ENCODE results near the gene RNU6-9.

RNU6-9 gene

GRCh38 chr19:920051-920864 lies 27.0 kb downstream of the RNU6-9 start (continued):
- TF ChIP-seq CTCF (tag by site-specific recombination; IDR thresholded peaks at IDR 0.05): peak; percentile 40
- TF ChIP-seq ZNF394 (tag by site-specific recombination; IDR thresholded peaks at IDR 0.05; ENCODE audit: borderline replicate concordance): peak; percentile 74
- no peak for TF ChIP-seq ZNF19 (tag by site-specific recombination; IDR thresholded peaks at IDR 0.05; ENCODE audit: low read depth)
- peak; percentile 66 for TF ChIP-seq PATZ1 (tag by site-specific recombination; IDR thresholded peaks at IDR 0.05)
- TF ChIP-seq ZIC2 (tag by site-specific recombination; IDR thresholded peaks at IDR 0.05): peak; percentile 74
- TF ChIP-seq ZNF600 (tag by site-specific recombination; IDR thresholded peaks at IDR 0.05): peak; percentile 76
- no peak for TF ChIP-seq OVOL3 (tag by site-specific recombination; IDR thresholded peaks at IDR 0.05)
- TF ChIP-seq ZNF768 (tag by site-specific recombination; IDR thresholded peaks at IDR 0.05): 0 out of 2 replicates have a peak, but pooled peaks have one; percentile 17
- TF ChIP-seq ZBTB11 (tag by site-specific recombination; conservative IDR thresholded peaks at IDR 0.05; ENCODE audit: low read depth): no peak
- TF ChIP-seq ZNF707 (tag by site-specific recombination; IDR thresholded peaks at IDR 0.05): no peak
- TF ChIP-seq ZFP69B (tag by site-specific recombination; IDR thresholded peaks at IDR 0.05): peak; percentile 84
- peak; percentile 91 for TF ChIP-seq GLIS1 (tag by site-specific recombination; IDR thresholded peaks at IDR 0.05)
- TF ChIP-seq SP2 (tag by site-specific recombination; IDR thresholded peaks at IDR 0.05): peak; percentile 56
- TF ChIP-seq ZNF155 (tag by site-specific recombination; IDR thresholded peaks at IDR 0.05): no peak
- no peak for TF ChIP-seq ZNF169 (tag by site-specific recombination; IDR thresholded peaks at IDR 0.05)
- TF ChIP-seq HIC1 (tag by site-specific recombination; IDR thresholded peaks at IDR 0.05): peak; percentile 10; the same call in 1 of the 2 replicates
- TF ChIP-seq ZBTB44 (tag by site-specific recombination; IDR thresholded peaks at IDR 0.05): no peak
- peak; percentile 92 for TF ChIP-seq ZFHX2 (tag by site-specific recombination; conservative IDR thresholded peaks at IDR 0.05)
- TF ChIP-seq ZFP41 (tag by site-specific recombination; IDR thresholded peaks at IDR 0.05; ENCODE audit: borderline replicate concordance): no peak
- 0 out of 2 replicates have a peak, but pooled peaks have one; percentile 33 for TF ChIP-seq KLF16 (tag by site-specific recombination; IDR thresholded peaks at IDR 0.05)
- TF ChIP-seq ZNF266 (tag by site-specific recombination; IDR thresholded peaks at IDR 0.05; ENCODE audit: low read depth): no peak
